NCI-H82 treated with DMSO at 0.1 percent for 48 hours (cell line): ENCODE data around the gene VTI1A.
"Not testable (repeated sequence)": the region's sequence is repeated elsewhere in the genome, so short reads cannot be mapped to it uniquely, and the experiment has no call there.

Source experiments
- DNase-seq: peaks from one replicate; lab custom pipeline; 2025; ENCODE audit not compliant: unreplicated experiment; lab: John Stamatoyannopoulos, UW

VTI1A gene

GRCh38 chr10:112848868-112849430, 401.9 kb downstream of the VTI1A start:
- DNase-seq = no peak

- no peak for DNase-seq
Measured at GRCh38 chr10:112849546-112849945, 402.5 kb downstream of the VTI1A start.

- DNase-seq = no peak
Measured at GRCh38 chr10:112851181-112851580, 404.2 kb downstream of the VTI1A start.

GRCh38 chr10:112851588-112852211, 404.7 kb downstream of the VTI1A start:
- DNase-seq = no peak

GRCh38 chr10:112852306-112852705, 405.3 kb downstream of the VTI1A start:
- DNase-seq = no peak

- DNase-seq = no peak
Measured at GRCh38 chr10:112855134-112855533, 408.1 kb downstream of the VTI1A start.

- DNase-seq = no peak
Measured at GRCh38 chr10:112857493-112857892, 410.5 kb downstream of the VTI1A start.

- DNase-seq = no peak
Measured at GRCh38 chr10:112858986-112859651, 412.1 kb downstream of the VTI1A start.

- no peak for DNase-seq
Measured at GRCh38 chr10:112859793-112860192, 412.8 kb downstream of the VTI1A start.

- not testable (repeated sequence) for DNase-seq
Measured at GRCh38 chr10:112863461-112863860, 416.4 kb downstream of the VTI1A start.
